ENCODE data around the gene FRAS1.

- TF ChIP-seq EZH2 (IDR thresholded peaks at IDR 0.05; ENCODE audit: insufficient read depth, low read length) (no peak), CTCF (IDR thresholded peaks at IDR 0.05; ENCODE audit: insufficient read depth, low read depth, low read length) (no peak)
Measured at GRCh38 chr4:78145622-78146021, 88.5 kb downstream of the FRAS1 start.
